Heart left ventricle (tissue), 13 donors: ENCODE measurements around the gene NXPH4.

Source experiments
- POLR2A ChIP-seq, 2 donors: fragments of 450-650 bp; IDR thresholded peaks; one replicate each; pipeline ENCODE4 v1.6.1; 2017; ENCODE audit warnings: antibody characterized with exemption in 2 of 2, mild to moderate bottlenecking in 2 of 2, moderate library complexity in 2 of 2
- TF ChIP-seq, protein P1 (sequence below), 12 donors: fragments of 200-600 bp; sonication (generic) in 4 of 12; IDR thresholded peaks; one replicate each; pipeline versions ENCODE4 v1.5.0 to v1.8.0; 2018 to 2022; ENCODE audit warnings: antibody characterized with exemption in 12 of 12, mild to moderate bottlenecking in 5 of 12
- donor health status: ischemic (EF 13 %, LVEDD 7.1; RV severe dilation, severe dysfunction).
- donor health status: DM: no; HTN: yes; CAD: no.
- donor health status: DM: no; HTN: no; CAD: no.
- donor health status: ischemic (EF 25% LVEDD 6.9; RV normal size, moderate dysfunction).
- donor health status: ischemic (EF 25% LVEDD 5.7; RV mildly dilated, moderate dysfunction).
- donor health status: ischemic (EF 35%, LVEDD 5.7; RV mildly dilated, moderate dysfunction).
- donor health status: nonischemic (EF 11% LVEDD 7.7; RV severe dilation, severe dysfunction).
- donor health status: DM: yes; HTN: yes; CAD: no.
- donor health status: PGD.
- donor health status: ischemic (EF 29% LVEDD 5.4; RV normal size, mild dysfunction).
- donor health status: nonischemic (EF 23%, LVEDD 6.1; RV moderate dilation, normal function).

DNA sequence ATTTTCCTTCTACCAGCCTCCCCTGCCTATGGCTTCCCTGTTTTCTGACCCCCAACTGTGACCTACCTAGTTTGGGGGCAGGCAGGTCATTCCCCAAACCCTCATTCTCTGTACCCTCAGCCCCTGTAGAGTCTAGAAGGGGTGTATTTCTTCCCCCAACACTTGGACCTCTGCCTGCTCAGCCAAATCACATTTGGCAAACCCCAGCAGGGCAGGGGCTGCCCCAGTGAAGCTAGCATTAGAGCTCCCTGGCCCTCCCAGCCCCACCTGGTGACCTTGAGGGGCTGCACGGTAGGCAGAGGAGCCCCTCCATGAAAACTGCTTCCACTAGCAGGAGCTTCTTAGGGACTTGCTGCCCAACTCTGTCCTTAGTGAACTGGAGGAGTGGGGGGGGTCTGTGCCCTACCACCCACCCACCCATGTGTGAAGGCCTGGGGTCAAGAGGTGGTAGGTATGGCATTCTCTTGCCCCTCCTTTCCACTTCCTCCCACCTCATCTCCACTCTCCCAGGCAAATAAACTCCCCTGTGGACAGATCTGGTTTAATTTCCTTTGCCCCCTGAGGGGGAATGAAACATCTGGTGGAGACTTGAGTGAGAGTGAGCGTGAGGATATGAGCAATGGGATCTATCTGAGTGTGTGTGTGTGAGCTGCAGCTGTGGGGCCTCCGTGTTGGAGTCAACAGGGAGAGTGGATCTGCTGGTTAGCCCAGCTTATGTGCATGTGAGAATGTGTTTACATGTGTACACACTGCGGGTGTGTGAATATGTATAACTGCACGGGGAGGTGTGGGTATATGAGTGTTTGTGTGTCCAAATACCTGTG lies 1.6 kb downstream of the NXPH4 start:
- no peak for TF ChIP-seq POLR2A (IDR thresholded peaks at IDR 0.05)
- TF ChIP-seq, protein P1, sequence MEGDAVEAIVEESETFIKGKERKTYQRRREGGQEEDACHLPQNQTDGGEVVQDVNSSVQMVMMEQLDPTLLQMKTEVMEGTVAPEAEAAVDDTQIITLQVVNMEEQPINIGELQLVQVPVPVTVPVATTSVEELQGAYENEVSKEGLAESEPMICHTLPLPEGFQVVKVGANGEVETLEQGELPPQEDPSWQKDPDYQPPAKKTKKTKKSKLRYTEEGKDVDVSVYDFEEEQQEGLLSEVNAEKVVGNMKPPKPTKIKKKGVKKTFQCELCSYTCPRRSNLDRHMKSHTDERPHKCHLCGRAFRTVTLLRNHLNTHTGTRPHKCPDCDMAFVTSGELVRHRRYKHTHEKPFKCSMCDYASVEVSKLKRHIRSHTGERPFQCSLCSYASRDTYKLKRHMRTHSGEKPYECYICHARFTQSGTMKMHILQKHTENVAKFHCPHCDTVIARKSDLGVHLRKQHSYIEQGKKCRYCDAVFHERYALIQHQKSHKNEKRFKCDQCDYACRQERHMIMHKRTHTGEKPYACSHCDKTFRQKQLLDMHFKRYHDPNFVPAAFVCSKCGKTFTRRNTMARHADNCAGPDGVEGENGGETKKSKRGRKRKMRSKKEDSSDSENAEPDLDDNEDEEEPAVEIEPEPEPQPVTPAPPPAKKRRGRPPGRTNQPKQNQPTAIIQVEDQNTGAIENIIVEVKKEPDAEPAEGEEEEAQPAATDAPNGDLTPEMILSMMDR (IDR thresholded peaks at IDR 0.05), result no peak
